NCI-H2227 (cell line): ENCODE data around the gene GEN1.

ENCODE experiments used
- DNase-seq: peaks from one replicate; lab custom pipeline; 2025; ENCODE audit not compliant: unreplicated experiment; lab: John Stamatoyannopoulos, UW

The GEN1 gene, protein sequence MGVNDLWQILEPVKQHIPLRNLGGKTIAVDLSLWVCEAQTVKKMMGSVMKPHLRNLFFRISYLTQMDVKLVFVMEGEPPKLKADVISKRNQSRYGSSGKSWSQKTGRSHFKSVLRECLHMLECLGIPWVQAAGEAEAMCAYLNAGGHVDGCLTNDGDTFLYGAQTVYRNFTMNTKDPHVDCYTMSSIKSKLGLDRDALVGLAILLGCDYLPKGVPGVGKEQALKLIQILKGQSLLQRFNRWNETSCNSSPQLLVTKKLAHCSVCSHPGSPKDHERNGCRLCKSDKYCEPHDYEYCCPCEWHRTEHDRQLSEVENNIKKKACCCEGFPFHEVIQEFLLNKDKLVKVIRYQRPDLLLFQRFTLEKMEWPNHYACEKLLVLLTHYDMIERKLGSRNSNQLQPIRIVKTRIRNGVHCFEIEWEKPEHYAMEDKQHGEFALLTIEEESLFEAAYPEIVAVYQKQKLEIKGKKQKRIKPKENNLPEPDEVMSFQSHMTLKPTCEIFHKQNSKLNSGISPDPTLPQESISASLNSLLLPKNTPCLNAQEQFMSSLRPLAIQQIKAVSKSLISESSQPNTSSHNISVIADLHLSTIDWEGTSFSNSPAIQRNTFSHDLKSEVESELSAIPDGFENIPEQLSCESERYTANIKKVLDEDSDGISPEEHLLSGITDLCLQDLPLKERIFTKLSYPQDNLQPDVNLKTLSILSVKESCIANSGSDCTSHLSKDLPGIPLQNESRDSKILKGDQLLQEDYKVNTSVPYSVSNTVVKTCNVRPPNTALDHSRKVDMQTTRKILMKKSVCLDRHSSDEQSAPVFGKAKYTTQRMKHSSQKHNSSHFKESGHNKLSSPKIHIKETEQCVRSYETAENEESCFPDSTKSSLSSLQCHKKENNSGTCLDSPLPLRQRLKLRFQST

DNA sequence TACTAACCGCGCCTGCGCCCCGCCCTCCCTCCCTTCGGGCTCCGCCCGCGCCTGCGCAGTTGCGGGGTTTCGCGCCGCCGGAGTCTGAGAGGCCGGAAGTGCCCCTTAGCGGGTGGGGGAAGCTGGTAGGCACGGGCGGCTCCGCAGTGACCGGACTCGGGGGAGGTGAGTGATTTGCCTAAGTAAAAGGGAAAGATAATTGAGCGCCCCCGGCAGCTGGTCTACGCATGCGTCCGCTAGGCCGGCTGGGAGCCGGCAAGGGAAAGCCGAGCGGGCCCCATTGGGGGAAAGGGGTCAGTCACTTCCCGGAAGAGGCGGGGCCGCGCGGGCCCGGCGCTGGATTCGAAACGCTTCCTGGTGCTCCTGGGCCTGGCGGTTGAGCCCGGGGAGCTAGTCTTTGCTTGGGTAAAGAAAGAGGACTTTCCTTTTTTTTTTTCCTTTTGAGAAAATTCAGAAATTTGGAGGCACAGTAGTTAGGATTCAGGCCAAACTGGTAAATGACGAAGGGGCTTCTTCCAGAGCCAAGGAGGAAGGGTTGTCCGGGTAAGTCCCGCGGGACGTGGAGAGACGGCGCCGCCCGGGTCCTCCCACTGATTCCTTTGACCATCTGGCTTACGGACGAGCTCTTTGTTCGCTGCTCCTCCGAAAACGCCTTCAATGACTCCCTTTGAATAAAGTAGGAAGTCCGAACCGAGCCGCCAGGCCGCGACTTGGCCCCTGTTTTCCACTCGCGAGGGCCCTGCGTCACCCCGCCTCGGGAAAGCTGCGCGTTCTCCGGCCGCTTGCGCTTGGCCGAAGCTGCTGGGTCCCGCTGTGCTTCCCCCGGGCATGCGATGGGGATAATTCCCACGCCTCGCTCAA, at the start of gene GEN1, which contains the start of gene SMC6:
TSS of gene GEN1 (plus strand) at position 336 of the 861 bp plus-strand sequence. CDS start 5,806 bp downstream, outside the sequence.
TSS of gene SMC6 (minus strand) at position 8 of the 861 bp plus-strand sequence. CDS start 7,864 bp downstream, outside the sequence.
- peak; percentile 96 for DNase-seq

DNA sequence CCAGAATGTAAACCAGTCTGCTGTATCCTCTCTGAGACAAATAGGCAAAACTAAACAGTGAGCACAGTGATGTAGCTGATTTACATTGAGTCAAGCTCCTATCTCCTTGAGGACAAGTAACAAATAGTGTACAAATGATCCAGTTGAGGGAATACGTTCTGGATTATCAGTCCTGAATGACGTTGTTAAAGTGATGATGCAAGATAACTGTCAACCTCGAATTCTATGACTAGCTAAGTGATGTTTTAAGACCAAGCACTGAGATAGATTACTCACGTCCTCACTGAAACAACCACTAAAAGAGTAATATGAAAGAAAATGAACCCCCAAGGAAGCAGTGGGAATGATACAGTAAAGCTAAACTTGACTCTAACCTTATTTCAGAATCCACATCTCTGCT, 47.1 kb upstream of the GEN1 start:
- no peak for DNase-seq

DNA sequence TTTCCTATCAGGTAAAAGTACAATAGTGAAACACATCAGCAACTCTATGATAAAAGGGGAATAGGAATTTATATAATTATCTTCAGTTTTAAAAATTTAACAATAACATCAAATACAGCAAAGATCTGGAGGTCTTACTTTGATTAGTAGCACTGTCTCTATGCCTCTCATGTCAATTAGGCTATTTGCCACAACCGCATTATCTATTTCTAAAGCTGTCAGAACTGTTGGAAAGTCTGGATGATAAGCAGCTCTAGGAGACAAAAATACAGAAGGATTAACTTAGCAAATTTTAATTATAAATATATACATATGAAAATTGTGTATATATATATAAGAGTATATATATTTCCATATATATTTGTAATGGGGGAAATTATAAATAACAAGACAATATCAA, 45.4 kb upstream of the GEN1 start:
- DNase-seq: no peak

DNA sequence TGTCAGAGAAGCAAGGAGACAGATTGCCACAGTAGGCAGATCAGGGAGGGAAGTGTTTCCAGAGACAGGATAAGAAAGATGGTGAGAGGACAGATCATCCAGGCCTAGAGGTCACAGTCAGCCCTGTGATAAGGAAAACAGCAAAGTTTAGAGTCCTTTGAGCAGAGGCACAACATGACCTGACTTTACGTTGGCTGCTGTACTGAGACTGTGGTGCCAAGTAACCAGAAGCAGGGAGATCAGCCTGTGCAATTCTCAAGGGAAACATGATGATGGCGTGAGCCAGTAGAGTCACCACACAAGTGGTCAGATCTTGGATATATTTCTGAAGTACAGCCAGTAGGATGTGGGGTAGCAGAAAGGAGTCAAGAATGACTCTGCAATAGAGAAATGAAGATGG, 44.0 kb upstream of the GEN1 start:
- no peak for DNase-seq

DNA sequence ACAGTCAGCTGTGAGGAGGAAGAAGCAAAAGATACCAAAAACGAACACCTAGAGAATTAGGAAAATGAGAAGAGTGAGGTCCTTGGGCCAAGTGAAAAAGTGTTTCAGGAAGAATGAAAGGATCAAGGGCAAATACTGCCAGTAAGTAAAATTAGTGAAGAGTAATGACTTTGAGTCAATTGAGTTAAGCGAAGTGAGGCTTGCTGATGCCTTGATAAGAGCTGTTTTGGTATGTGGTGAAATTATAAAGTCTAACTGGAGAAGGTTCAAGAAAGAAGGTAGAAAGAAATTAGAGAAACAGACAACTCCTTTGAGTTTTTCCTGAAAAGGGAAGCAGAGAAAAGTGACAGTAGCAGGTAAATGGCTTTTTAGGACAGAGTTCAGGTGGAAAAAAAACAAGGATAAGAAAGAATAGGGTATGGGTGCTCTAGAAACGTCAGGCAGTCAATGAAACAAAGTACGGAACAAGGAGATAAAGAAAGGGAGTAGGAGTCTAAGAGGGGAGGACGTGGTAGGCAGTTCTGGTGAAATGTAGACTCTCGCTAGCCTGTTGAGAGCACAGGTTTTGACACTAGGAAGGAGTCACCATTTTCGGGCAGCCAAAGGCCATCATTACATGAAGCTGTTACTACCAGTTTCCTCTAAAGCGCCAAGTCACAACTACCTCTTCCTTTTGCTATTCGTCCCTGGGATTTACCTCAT, 43.2 kb upstream of the GEN1 start:
- no peak for DNase-seq

DNA sequence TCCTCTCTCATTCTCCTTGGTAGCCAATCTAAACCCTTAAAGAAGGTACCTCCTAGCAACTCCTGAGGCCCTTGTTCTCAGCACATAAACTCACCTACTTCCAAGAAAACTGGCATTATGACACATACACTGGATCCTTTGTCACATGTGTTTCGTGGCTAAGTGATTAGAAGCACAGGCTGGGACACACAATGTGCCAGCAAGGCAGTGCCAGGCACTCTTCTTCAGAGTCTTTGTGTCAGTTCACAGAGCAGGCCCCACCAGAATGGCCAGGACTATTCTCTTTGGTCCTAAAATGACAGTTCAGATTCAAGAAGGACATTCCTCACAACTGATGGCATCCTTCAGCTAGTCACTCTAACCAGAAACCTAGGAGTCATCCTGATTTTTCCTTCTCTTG, 40.6 kb upstream of the GEN1 start:
- no peak for DNase-seq

DNA sequence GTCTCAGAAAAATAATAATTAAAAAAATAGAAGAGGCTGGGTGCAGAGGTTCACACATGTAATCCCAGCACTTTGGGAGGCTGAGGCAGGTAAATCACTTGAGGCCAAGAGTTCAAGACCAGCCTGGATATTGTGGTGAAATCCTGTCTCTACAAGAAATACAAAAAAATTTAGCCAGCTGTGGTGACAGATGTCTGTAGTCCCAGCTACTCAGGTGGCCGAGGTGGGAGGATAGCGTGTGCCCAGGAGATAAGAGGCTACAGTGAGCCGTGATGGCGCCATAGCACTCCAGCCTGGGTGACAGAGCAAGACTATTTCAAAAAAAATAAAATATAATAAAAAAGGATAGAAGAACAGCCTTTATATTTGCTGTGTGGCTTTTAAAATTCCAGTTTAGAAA, 36.3 kb upstream of the GEN1 start:
- DNase-seq: no peak

DNA sequence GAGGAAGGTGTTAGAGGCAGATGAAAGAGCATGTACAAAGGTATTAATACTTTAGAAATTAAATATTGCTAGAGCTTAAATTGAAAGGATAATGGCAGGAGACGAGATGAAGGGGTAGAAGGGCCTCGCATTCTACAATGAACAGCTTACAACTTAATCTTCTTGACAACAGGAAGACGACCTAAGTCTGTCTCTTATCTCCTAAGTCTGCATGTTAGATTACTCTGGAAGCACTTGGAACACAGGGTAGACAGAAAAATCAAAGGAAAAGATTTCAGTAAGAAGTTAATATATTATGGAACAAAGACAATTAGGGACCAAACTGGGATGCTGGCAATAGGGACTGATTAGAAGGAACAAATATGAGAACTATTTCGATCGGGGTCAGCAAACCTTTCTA, 35.2 kb upstream of the GEN1 start:
- no peak for DNase-seq

DNA sequence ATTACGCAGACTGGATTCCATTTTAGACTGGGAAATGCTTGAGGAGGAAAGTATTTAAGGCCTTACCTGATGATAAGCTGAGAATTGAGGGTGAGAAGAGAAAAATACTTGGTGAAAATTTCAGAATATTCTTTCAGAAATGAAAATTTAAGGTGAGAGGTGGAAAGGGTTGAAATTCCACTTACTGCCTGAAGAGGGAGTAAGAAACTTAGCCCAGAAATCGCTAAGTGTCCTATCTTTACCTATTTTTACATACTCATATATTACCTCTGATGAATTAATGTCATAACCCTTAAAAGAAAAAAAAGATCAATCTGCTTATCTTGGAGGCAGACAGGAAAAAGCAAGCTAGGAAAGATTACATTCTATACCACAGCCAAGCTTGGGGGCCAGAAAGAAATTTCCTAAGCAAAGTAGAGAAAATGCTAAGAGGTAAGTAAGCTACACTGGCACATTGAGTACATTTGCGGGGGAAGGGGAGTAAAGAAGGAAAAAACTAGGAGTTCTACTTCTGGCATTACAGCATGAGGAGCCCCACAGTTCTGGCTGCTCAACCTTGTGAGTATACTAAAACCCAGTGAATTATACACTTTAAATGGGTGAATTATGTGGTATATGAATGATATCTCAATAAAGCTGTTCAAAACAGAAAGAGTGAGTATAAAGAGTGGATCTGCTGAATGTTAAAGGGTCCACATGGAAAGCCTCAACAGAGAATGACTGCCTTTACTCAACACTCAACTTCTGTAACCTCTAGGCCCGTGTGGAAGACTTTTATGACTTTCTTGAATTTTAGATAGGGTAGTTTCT, 34.2 kb upstream of the GEN1 start:
- DNase-seq: peak; percentile 28

DNA sequence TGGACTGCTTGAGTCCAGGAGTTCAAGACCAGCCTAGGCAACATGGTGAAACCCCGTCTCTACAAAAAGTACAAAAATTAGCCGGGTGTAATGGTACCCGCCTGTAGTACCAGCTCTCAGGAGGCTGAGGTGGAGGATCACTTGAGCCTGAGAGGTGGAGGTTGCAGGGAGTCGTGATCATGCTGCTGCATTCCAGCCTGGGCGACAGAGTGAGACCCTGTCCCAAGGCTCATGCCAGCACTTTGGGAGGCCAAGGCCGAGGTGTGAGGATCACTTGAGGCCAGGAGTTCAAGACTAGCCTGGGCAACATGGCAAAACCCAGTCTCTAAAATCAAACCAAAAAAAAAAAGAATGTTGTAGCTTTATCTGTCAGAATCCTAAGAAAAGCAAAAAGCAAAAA, 25.7 kb upstream of the GEN1 start:
- no peak for DNase-seq

DNA sequence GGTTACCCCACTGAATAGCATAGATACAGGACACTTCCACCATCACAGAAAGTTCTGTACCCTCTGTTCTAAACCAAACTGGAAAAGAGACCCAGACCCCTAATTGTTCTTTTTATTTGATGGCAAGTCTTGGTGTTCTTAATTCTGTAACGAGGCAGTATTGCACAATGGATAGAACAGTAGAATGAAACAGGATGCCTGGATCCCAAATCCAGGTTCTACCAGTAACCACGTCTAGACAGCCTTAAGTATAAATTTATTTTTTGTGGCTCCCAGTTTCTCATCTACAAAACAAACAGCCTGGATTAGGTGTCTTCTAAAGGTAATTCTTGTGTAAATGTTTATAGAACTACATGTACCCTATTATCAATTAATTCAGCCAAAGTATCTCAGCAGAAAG, 24.1 kb upstream of the GEN1 start:
- no peak for DNase-seq

DNA sequence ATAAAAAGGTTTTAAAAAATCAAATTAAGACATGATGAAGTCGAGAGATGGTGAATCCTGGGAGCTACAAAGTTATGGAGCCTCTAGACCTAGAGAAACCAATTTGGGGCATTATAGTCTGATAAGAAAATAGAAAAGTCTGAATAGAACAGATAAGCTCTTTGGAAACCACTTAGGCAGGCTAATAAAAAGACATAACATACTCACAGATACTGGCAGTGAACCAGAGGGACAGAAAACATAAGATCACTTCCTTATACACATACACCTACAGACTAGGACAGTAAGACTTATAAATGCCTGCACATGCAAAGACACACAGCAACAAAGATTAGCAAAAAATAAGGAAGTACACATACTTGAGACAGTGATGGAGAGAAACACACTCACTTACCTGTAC, 20.3 kb upstream of the GEN1 start:
- DNase-seq: no peak

DNA sequence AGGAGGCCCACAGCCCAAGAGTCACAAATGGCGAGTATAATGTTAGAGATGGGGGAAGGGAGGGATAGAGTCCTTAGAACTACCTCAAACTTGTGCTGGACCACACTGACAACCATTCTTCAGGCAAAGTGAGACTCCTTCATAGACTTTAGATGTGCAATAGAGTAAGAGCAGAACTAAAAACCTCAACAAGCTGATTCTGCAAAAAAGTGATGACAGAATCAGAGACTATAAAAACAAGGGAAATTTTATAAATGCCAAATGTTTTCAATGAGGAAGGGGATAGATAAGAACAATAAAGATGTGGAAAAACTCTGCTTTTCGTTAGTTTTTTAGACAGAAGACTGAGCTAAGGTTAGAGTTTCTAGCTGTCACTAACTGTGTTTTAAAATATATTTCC, 18.1 kb upstream of the GEN1 start:
- no peak for DNase-seq

DNA sequence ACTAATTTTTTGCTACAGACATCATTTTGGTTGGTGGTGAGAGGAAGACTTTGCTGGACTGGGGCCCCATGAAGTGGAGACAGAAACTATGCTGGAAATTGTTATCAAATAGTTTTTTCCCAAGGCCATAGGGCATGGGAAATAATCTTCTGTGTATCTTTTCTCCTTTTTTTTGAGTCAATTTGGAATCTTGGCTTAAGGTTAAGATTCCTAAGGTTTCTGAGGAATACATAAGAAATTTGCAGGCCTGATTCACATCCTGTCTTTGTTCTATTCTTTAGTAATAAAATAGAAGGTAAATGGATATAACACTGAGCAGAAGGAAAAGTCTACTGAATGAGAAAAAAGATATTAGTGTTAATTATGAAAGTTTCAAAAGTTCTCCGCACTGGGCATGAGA, 16.9 kb upstream of the GEN1 start:
- DNase-seq: no peak

DNA sequence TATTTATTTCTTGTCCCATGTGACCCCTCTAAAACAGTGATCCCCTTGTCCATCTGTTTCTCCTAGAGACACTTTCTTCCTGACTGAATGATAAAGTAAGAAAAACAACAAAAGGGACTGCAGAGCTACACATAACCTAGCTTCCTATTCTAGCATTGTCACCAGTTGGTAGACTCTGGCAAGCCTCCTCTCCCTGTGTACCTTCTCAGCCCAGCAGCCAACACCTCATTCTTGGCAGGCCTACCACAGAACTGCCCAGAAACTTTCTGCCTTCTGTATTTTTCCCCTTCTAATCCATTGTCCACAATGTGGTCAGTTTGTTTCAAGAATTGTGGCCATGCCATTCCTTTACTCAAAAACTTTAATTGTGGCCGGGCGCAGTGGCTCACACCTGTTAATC, 13.7 kb upstream of the GEN1 start:
- no peak for DNase-seq

DNA sequence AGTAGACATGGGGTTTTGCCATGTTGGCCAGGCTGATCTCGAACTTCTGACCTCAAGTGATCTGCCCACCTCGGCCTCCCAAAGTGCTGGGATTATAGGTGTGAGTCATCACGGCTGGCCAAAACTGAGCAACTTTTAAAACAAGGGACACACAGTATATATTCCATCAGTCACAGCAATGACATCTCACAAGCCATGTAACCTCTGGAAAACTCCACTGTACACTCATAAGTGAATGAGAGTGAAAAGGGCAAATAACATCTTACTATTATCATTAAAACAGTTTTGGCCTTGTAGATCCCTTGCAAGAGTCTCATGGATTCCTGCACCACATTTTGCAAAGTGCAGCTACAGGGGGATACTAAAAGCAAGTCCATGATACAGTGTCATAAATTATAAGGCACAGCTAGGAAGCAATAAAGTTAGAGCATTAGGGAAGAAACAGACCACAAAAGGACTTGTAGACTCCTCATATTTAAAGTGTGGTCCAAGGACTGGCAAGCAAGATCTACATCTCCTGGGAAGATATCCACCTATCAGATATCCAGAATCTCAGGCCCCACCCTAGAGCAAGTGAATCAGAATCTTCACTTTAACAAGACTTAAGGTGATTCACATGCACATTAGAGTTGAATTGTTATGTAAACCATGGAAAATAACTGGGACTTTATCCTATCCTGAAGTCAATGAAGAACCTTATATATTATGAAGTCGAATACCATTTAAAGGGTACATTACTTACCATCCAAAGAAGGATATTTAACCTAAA, 6.1 kb upstream of the GEN1 start:
- no peak for DNase-seq

DNA sequence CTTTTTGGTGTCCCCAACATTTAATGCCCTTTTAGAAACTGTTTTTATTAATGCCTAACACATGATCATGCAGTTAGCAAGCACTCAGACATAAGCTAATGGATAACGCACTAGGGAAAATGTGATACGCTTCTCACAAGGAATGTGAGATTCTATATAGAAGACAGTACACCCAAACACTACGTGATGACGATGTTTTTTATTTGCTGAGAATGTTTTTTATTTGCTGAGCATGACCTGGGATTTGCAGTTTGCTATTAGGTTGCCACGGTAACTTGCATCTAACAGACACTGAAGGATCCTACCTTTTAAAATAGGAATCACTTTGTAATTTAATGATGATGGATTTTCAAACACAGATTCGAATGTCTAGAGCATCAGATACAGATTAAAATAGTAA, 5.2 kb upstream of the GEN1 start:
- DNase-seq: peak; percentile 49

DNA sequence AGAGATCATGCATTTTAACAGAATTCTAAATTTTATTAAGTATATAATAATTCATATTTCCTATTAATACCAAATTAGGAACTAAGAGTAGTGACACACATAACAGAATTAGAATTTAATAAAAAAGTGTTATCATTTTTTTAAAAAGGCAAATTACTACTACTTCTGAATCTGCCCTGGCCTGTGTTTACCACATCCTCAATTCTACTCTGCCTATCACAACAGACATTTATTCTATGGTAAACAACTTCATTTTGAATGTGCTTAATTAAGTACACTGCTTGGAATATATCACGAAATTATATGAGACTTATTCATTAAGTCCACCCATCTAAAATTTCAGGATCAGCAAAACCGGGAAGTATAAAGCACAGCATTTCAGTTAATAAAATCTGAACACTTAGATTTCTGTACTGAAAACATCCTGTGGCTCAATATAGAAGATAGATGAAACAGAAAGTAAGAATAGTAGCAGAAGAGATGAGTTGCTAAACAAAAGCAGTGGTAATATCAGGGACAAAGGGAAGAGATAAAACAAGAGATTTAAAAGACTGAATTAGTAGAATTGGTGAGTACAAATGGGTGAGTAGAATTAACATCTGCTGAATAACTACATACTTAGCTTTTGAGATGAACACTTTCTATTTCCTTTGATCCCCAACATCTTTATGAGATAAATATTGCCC, 4.0 kb upstream of the GEN1 start:
- DNase-seq: no peak
